Colonic mucosa (tissue), 4 donors: Measurements from ENCODE around the gene TMEM132D. TPM values are rescaled to one million over a fixed set of nuclear protein-coding genes. Genes with fewer than 3 reads are reported as not detected.

Experiments
- DNase-seq: peaks from one replicate; pipeline ENCODE4 v3.0.0-alpha.2; 2020
- H3K27ac ChIP-seq: fragments of 200-600 bp; one replicate; pipeline ENCODE4 v1.8.0; 2021
- H3K27me3 ChIP-seq: fragments of 200-600 bp; one replicate; pipeline ENCODE4 v1.8.0; 2021
- H3K36me3 ChIP-seq: fragments of 200-600 bp; one replicate; pipeline ENCODE4 v1.8.0; 2021
- H3K4me1 ChIP-seq: fragments of 200-600 bp; one replicate; pipeline ENCODE4 v1.8.0; 2021; ENCODE audit warnings: mild to moderate bottlenecking
- H3K4me3 ChIP-seq: fragments of 200-600 bp; one replicate; pipeline ENCODE4 v1.8.0; 2021
- H3K9ac ChIP-seq, 2 donors: one replicate each; pipeline ENCODE4 v1.7.0; 2013; ENCODE audit warnings: control low read depth in 2 of 2, low read depth in 2 of 2, low read length in 2 of 2
- H3K9me3 ChIP-seq: fragments of 200-600 bp; one replicate; pipeline ENCODE4 v1.8.0; 2021
- intact Hi-C: fragments of 100-400 bp; cut with DNase I; formaldehyde crosslinking; loops from one replicate; pipeline ENCODE4 v1.14.1; 2022
- total RNA-seq, 2 donors: library from RNA; stranded (reverse); fragmentation: NEBNext Ultra II Directional in 1 of 2; extraction: Animal tissue kit (Norgen Biotek cat#: 25700) in 1 of 2; gene quantifications; one replicate each; pipeline ENCODE4 v1.2.1, GENCODE V29; 2021
- TF ChIP-seq, protein P1 (sequence below): fragments of 200-600 bp; IDR thresholded peaks from one replicate; pipeline ENCODE4 v1.8.0; 2022; ENCODE audit warnings: antibody characterized with exemption, mild to moderate bottlenecking
- donor health status: healthy.
- donor health status: DM: no; HTN: no; CAD: no.
- donor health status: DM: no; HTN: no; CAD: no.

The TMEM132D gene
- total RNA-seq, 2 donors from 2014 or later: 0.17 to 0.32 TPM

GRCh38 chr12:129886541-129886940, 17.3 kb downstream of the TMEM132D start:
- TF ChIP-seq, protein P1, sequence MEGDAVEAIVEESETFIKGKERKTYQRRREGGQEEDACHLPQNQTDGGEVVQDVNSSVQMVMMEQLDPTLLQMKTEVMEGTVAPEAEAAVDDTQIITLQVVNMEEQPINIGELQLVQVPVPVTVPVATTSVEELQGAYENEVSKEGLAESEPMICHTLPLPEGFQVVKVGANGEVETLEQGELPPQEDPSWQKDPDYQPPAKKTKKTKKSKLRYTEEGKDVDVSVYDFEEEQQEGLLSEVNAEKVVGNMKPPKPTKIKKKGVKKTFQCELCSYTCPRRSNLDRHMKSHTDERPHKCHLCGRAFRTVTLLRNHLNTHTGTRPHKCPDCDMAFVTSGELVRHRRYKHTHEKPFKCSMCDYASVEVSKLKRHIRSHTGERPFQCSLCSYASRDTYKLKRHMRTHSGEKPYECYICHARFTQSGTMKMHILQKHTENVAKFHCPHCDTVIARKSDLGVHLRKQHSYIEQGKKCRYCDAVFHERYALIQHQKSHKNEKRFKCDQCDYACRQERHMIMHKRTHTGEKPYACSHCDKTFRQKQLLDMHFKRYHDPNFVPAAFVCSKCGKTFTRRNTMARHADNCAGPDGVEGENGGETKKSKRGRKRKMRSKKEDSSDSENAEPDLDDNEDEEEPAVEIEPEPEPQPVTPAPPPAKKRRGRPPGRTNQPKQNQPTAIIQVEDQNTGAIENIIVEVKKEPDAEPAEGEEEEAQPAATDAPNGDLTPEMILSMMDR: no peak
- no peak overlapping the region for H3K4me3 ChIP-seq
- H3K9ac ChIP-seq: no peak overlapping the region
- H3K27ac ChIP-seq: no peak overlapping the region
- no peaks in the 10 kb centered on the region for H3K9me3 ChIP-seq
- intact Hi-C loops: no loop called here
- no peaks in the 10 kb centered on the region for H3K36me3 ChIP-seq
- no peaks in the 10 kb centered on the region for H3K4me1 ChIP-seq
- H3K27me3 ChIP-seq: no peaks in the 10 kb centered on the region
- no peak for DNase-seq

- intact Hi-C loops: no loop called here
- no peak for DNase-seq
- Histone ChIP-seq H3K9me3 (no peaks in the 10 kb centered on the region), H3K36me3 (no peaks in the 10 kb centered on the region), H3K27me3 (no peaks in the 10 kb centered on the region), H3K27ac (no peak overlapping the region), H3K4me1 (no peaks in the 10 kb centered on the region), H3K9ac (no peak overlapping the region), H3K4me3 (no peak overlapping the region)
- TF ChIP-seq, protein P1: no peak
These were observed 18.5 kb downstream of the TMEM132D start for GRCh38 chr12:129885287-129885686.

GRCh38 chr12:129877411-129877810, 26.4 kb downstream of the TMEM132D start:
- Histone ChIP-seq H3K4me3 (no peak overlapping the region), H3K4me1 (no peaks in the 10 kb centered on the region), H3K36me3 (no peaks in the 10 kb centered on the region), H3K27ac (no peak overlapping the region), H3K9ac (no peak overlapping the region), H3K9me3 (no peaks in the 10 kb centered on the region), H3K27me3 (no peaks in the 10 kb centered on the region)
- TF ChIP-seq, protein P1: no peak
- intact Hi-C loops: no loop called here
- no peak for DNase-seq

DNA sequence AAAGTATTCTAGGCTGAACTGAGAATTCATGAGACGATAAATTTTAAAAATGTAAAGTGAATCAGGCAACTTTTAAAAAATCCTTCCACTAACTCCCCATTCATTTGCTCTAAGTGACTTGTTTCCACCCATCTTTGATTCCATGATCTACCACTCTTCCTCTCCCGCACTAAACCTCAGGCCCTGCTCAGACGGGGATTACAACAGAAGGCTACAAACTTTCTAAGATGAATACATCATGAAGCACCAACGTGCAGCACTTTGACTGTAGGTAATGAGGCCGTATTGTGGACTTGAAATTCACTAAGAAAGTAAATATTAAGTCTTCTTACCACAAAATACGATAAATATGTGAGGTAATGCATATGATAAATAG, 30.0 kb downstream of the TMEM132D start:
- no peaks in the 10 kb centered on the region for H3K36me3 ChIP-seq
- no peaks in the 10 kb centered on the region for H3K27me3 ChIP-seq
- no peak for DNase-seq
- no peaks in the 10 kb centered on the region for H3K4me1 ChIP-seq
- no peak overlapping the region for H3K27ac ChIP-seq
- TF ChIP-seq, protein P1: no peak
- H3K9me3 ChIP-seq: no peaks in the 10 kb centered on the region
- no peak overlapping the region for H3K4me3 ChIP-seq
- H3K9ac ChIP-seq: no peak overlapping the region
- intact Hi-C loops: no loop called here

- Histone ChIP-seq H3K9ac (no peak overlapping the region), H3K36me3 (no peaks in the 10 kb centered on the region), H3K27me3 (no peaks in the 10 kb centered on the region), H3K4me1 (no peaks in the 10 kb centered on the region), H3K4me3 (no peak overlapping the region), H3K27ac (no peak overlapping the region), H3K9me3 (no peaks in the 10 kb centered on the region)
- intact Hi-C loops: no loop called here
- no peak for DNase-seq
- TF ChIP-seq, protein P1: no peak
These were observed 30.6 kb downstream of the TMEM132D start for GRCh38 chr12:129873111-129873832.
